DOHH2 (cell line): ENCODE measurements around the gene SLF2.

Source experiments
- H3F3A ChIP-seq: fragments of 200-600 bp; sonication (generic), shearing (Covaris generic); 2 replicates; pipeline ENCODE4 v1.6.0; 2016; ENCODE audit warnings: antibody characterized with exemption, mild to moderate bottlenecking; ENCODE audit not compliant: control insufficient read depth, insufficient read depth
- H3K27ac ChIP-seq: fragments of 200-600 bp; sonication (generic); 2 replicates; pipeline ENCODE4 v1.5.1; 2014; ENCODE audit warnings: low read depth, mild to moderate bottlenecking, low read length, moderate library complexity
- H3K27me3 ChIP-seq: fragments of 200-600 bp; sonication (generic); 2 replicates; pipeline ENCODE4 v1.6.1; 2014; ENCODE audit warnings: mild to moderate bottlenecking, low read length, mixed read lengths; ENCODE audit not compliant: control insufficient read depth
- H3K36me3 ChIP-seq: fragments of 200-600 bp; sonication (generic); 2 replicates; pipeline ENCODE4 v1.6.1; 2014; ENCODE audit warnings: mild to moderate bottlenecking, low read length, moderate library complexity, mixed read lengths; ENCODE audit not compliant: control insufficient read depth
- H3K4me1 ChIP-seq: fragments of 200-600 bp; sonication (generic); 2 replicates; pipeline ENCODE4 v1.6.1; 2014; ENCODE audit warnings: mild to moderate bottlenecking, low read length, mixed read lengths; ENCODE audit not compliant: control insufficient read depth
- H3K4me2 ChIP-seq: fragments of 200-600 bp; sonication (generic); 2 replicates; pipeline ENCODE4 v1.6.0; 2014; ENCODE audit warnings: mild to moderate bottlenecking, low read length, moderate library complexity
- H3K4me3 ChIP-seq: fragments of 200-600 bp; sonication (generic); 2 replicates; pipeline ENCODE4 v1.5.1; 2014; ENCODE audit warnings: mild to moderate bottlenecking, low read length, mixed read lengths
- H3K79me2 ChIP-seq: fragments of 200-600 bp; sonication (generic); 2 replicates; pipeline ENCODE4 v1.6.1; 2014; ENCODE audit warnings: mild to moderate bottlenecking, low read length, mixed read lengths; ENCODE audit not compliant: control insufficient read depth
- H3K9me2 ChIP-seq: fragments of 200-600 bp; sonication (generic); replicated peaks from 2 replicates; pipeline ENCODE4 v1.6.1; 2014; ENCODE audit warnings: mild to moderate bottlenecking, low read length, mixed read lengths; ENCODE audit not compliant: control insufficient read depth
- H3K9me3 ChIP-seq: fragments of 200-600 bp; sonication (generic); 2 replicates; pipeline ENCODE4 v1.6.1; 2014; ENCODE audit warnings: antibody characterized with exemption, low read length, mixed read lengths; ENCODE audit not compliant: control insufficient read depth, insufficient read depth
- H4K20me1 ChIP-seq: fragments of 200-600 bp; sonication (generic); 2 replicates; pipeline ENCODE4 v1.6.0; 2014; ENCODE audit warnings: low read depth, mild to moderate bottlenecking, antibody characterized with exemption, low read length, moderate library complexity; ENCODE audit not compliant: control insufficient read depth, insufficient read depth
- EZH2phosphoT487 ChIP-seq: fragments of 200-600 bp; sonication (generic); IDR thresholded peaks from 2 replicates; pipeline ENCODE4 v1.6.1; 2017; ENCODE audit warnings: borderline replicate concordance, mild to moderate bottlenecking, antibody characterized with exemption, low read length, moderate library complexity, mixed read lengths
- TF ChIP-seq, protein P1 (sequence below): fragments of 200-600 bp; sonication (generic); IDR thresholded peaks from one replicate; pipeline ENCODE4 v1.5.1; 2014; ENCODE audit warnings: antibody characterized with exemption, mild to moderate bottlenecking, low read depth, low read length; ENCODE audit not compliant: poor library complexity, severe bottlenecking

SLF2 gene

GRCh38 chr10:100917071-100917470, 4.3 kb downstream of the SLF2 start:
- H3K36me3 ChIP-seq = peaks cover 72% of the 10 kb centered on the region
- H3F3A ChIP-seq = no peaks in the 10 kb centered on the region
- H3K4me2 ChIP-seq = no peak overlapping the region
- H4K20me1 ChIP-seq = peaks cover 11% of the 10 kb centered on the region; the same call in 1 of the 2 replicates
- no peak overlapping the region for H3K4me3 ChIP-seq
- H3K79me2 ChIP-seq = peaks cover 40% of the 10 kb centered on the region
- H3K9me2 ChIP-seq = no peaks in the 10 kb centered on the region
- no peak overlapping the region for H3K27ac ChIP-seq
- peaks cover 22% of the 10 kb centered on the region for H3K4me1 ChIP-seq
- TF ChIP-seq, protein P1, sequence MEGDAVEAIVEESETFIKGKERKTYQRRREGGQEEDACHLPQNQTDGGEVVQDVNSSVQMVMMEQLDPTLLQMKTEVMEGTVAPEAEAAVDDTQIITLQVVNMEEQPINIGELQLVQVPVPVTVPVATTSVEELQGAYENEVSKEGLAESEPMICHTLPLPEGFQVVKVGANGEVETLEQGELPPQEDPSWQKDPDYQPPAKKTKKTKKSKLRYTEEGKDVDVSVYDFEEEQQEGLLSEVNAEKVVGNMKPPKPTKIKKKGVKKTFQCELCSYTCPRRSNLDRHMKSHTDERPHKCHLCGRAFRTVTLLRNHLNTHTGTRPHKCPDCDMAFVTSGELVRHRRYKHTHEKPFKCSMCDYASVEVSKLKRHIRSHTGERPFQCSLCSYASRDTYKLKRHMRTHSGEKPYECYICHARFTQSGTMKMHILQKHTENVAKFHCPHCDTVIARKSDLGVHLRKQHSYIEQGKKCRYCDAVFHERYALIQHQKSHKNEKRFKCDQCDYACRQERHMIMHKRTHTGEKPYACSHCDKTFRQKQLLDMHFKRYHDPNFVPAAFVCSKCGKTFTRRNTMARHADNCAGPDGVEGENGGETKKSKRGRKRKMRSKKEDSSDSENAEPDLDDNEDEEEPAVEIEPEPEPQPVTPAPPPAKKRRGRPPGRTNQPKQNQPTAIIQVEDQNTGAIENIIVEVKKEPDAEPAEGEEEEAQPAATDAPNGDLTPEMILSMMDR = no peak
- no peak for TF ChIP-seq EZH2phosphoT487
- H3K27me3 ChIP-seq = no peaks in the 10 kb centered on the region
- H3K9me3 ChIP-seq = no peaks in the 10 kb centered on the region

DNA sequence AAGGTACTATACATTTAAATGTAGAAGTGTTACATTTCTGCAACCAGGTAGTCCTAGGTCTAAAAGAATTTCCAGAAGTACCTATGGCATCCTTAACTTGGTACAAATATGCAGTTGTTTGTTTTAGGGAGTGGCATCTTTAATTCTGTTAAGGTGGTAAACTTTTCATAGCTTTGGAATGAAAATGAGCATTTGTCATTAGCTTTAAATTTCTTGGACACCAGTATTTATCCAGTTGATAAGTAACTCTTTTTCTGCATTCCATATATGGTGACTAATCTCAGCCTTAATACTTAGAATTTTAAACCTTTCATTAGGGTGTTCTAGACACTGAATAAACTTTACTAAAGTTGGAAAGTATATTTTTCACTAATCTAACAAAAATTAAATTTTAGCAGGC, 10.8 kb downstream of the SLF2 start:
- Histone ChIP-seq H3K9me2 (no peaks in the 10 kb centered on the region), H3K79me2 (no peaks in the 10 kb centered on the region), H4K20me1 (no peaks in the 10 kb centered on the region), H3K27me3 (no peaks in the 10 kb centered on the region), H3K4me1 (no peaks in the 10 kb centered on the region), H3K9me3 (no peaks in the 10 kb centered on the region), H3K4me2 (no peak overlapping the region), H3F3A (0 out of 2 replicates have a peak, but pooled peaks cover 1% of the 10 kb centered on the region), H3K4me3 (no peak overlapping the region), H3K27ac (no peak overlapping the region), H3K36me3 (peaks cover 82% of the 10 kb centered on the region)
- TF ChIP-seq EZH2phosphoT487 = no peak
- TF ChIP-seq, protein P1 = no peak

DNA sequence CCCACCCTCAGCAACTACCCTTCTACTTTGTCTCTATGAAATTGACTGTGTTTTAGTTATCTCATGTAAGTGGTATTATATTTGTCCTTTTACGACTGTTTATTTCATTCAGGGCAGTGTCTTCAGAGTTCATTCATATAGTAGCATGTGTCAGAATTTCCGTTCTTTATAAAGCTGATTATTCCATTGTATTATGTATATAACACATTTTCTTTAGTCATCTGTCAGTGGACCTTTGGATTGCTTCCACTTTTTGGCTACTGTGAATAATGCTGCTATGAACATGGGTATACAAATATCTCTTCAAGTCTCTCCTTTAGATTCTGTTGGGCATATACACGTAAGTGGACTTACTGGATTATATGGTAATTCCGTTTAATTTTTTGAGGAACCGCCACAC, 14.5 kb downstream of the SLF2 start:
- H3F3A ChIP-seq = 0 out of 2 replicates have a peak, but pooled peaks cover 4% of the 10 kb centered on the region
- no peaks in the 10 kb centered on the region for H4K20me1 ChIP-seq

More for the DNA sequence above, 14.5 kb downstream of the SLF2 start:
- Histone ChIP-seq H3K79me2 (no peaks in the 10 kb centered on the region), H3K4me3 (no peak overlapping the region), H3K9me2 (no peaks in the 10 kb centered on the region), H3K9me3 (no peaks in the 10 kb centered on the region), H3K27me3 (no peaks in the 10 kb centered on the region), H3K4me2 (no peak overlapping the region), H3K4me1 (no peaks in the 10 kb centered on the region), H3K27ac (no peak overlapping the region), H3K36me3 (peaks cover 93% of the 10 kb centered on the region)
- no peak for TF ChIP-seq EZH2phosphoT487
- TF ChIP-seq, protein P1 = no peak
